A673 (cell line): ENCODE measurements around the gene IMMP2L. TPM values are rescaled to one million over a fixed set of nuclear protein-coding genes. Genes with fewer than 3 reads are reported as not detected.

ENCODE experiments used
- BruUV-seq: library from RNA; stranded (reverse); fragments of 400-500 nt; replicated peaks from 2 replicates; lab custom pipeline; 2021; lab: Mats Ljungman, UMichigan
- CTCF ChIA-PET: fragments of 300-600 bp; sonication (Branson Sonifier 250); formaldehyde crosslinking; loops from one replicate; lab custom pipeline; 2022; ENCODE audit warnings: antibody characterized with exemption; lab: Charles Lee
- POLR2A ChIA-PET: fragments of 300-600 bp; sonication (Branson Sonifier 250); formaldehyde crosslinking; loops from one replicate; lab custom pipeline; 2022; ENCODE audit warnings: antibody characterized with exemption; ENCODE audit not compliant: low non-redundant PET; lab: Charles Lee
- DNase-seq: peaks from one replicate; pipeline ENCODE4 v3.0.0-alpha.2; 2015; ENCODE audit warnings: low spot score
- H3K27ac ChIP-seq: fragments of 200-600 bp; sonication (generic); 2 replicates; pipeline ENCODE4 v1.5.1; 2016; ENCODE audit warnings: mixed run types, low read depth, mild to moderate bottlenecking, mixed read lengths, antibody characterized with exemption, low read length; ENCODE audit not compliant: poor library complexity, severe bottlenecking
- H3K27me3 ChIP-seq: fragments of 200-600 bp; sonication (generic); replicated peaks from 2 replicates; pipeline ENCODE4 v1.6.1; 2017; ENCODE audit warnings: mixed run types, low read depth, mild to moderate bottlenecking, mixed read lengths, antibody characterized with exemption, low read length; ENCODE audit not compliant: insufficient read depth, poor library complexity
- H3K36me3 ChIP-seq: fragments of 200-600 bp; sonication (generic); 2 replicates; pipeline ENCODE4 v1.6.1; 2016; ENCODE audit warnings: mixed run types, mild to moderate bottlenecking, mixed read lengths, antibody characterized with exemption, low read length; ENCODE audit not compliant: insufficient read depth, poor library complexity, severe bottlenecking
- H3K4me1 ChIP-seq: fragments of 200-600 bp; sonication (generic); 2 replicates; pipeline ENCODE4 v1.6.1; 2017; ENCODE audit warnings: mixed run types, mild to moderate bottlenecking, mixed read lengths, antibody characterized with exemption, low read length; ENCODE audit not compliant: insufficient read depth, poor library complexity, severe bottlenecking
- H3K4me3 ChIP-seq: fragments of 200-600 bp; sonication (generic); 2 replicates; pipeline ENCODE4 v1.5.1; 2016; ENCODE audit warnings: low read depth, mixed run types, mild to moderate bottlenecking, mixed read lengths, low read length; ENCODE audit not compliant: poor library complexity, severe bottlenecking
- H3K9me3 ChIP-seq: fragments of 200-600 bp; sonication (generic); 2 replicates; pipeline ENCODE4 v1.6.1; 2016; ENCODE audit warnings: mixed run types, low read depth, mild to moderate bottlenecking, mixed read lengths, antibody characterized with exemption, low read length; ENCODE audit not compliant: poor library complexity, severe bottlenecking
- EZH2 ChIP-seq: fragments of 200-600 bp; sonication (generic); IDR thresholded peaks from 2 replicates; pipeline ENCODE4 v1.6.1; 2017; ENCODE audit warnings: borderline replicate concordance, low read depth, mild to moderate bottlenecking, mixed read lengths, antibody characterized with exemption, low read length; ENCODE audit not compliant: poor library complexity, severe bottlenecking
- intact Hi-C: fragments of 100-400 bp; cut with micrococcal nuclease; formaldehyde crosslinking; loops from one replicate; pipeline ENCODE4 v1.10.0; 2022; ENCODE audit not compliant: unreplicated experiment
- total RNA-seq: library from RNA; stranded (reverse); gene quantifications from 2 replicates; pipeline ENCODE4 v1.2.3, GENCODE V29; 2021
- TF ChIP-seq, protein P1 (sequence below): fragments of 300-800, 200-600 bp; sonication (generic); conservative IDR thresholded peaks from 2 replicates; pipeline ENCODE4 v1.5.1; 2017; ENCODE audit warnings: low read depth, mild to moderate bottlenecking, antibody characterized with exemption, low read length, moderate library complexity, mixed read lengths

Gene IMMP2L
- total RNA-seq, 1 experiment from 2014 or later, result 10.0 TPM

DNA sequence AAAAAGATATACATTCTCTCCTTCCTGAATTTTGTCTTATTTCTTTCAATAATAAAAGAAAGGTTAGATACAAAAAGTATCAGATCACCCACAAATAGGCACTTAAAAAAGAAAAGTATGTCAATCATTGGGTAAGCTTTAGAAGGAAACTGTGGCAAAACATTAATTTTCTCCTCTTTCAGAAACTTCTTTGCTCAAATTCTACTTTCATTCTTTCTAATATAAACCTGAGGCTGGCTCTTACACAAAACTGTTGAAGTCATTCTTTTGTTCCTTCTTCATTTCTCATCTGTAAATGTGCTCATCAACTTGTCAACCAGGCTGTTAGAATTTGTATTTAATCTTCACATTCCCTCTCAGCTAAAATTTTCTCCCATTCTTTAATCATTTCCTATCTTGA, 346.7 kb downstream of the IMMP2L start:
- no TSS peak for BruUV-seq
- ChIA-PET POLR2A (no interaction called here), CTCF (no interaction called here)
- intact Hi-C loops, result no loop called here
- no peaks in the 10 kb centered on the region for H3K4me1 ChIP-seq
- TF ChIP-seq, protein P1, sequence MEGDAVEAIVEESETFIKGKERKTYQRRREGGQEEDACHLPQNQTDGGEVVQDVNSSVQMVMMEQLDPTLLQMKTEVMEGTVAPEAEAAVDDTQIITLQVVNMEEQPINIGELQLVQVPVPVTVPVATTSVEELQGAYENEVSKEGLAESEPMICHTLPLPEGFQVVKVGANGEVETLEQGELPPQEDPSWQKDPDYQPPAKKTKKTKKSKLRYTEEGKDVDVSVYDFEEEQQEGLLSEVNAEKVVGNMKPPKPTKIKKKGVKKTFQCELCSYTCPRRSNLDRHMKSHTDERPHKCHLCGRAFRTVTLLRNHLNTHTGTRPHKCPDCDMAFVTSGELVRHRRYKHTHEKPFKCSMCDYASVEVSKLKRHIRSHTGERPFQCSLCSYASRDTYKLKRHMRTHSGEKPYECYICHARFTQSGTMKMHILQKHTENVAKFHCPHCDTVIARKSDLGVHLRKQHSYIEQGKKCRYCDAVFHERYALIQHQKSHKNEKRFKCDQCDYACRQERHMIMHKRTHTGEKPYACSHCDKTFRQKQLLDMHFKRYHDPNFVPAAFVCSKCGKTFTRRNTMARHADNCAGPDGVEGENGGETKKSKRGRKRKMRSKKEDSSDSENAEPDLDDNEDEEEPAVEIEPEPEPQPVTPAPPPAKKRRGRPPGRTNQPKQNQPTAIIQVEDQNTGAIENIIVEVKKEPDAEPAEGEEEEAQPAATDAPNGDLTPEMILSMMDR, result no peak
- no peak for TF ChIP-seq EZH2
- DNase-seq, result no peak
- no peaks in the 10 kb centered on the region for H3K9me3 ChIP-seq
- H3K36me3 ChIP-seq, result no peaks in the 10 kb centered on the region
- no peaks in the 10 kb centered on the region for H3K27me3 ChIP-seq
- no peak overlapping the region for H3K27ac ChIP-seq
- H3K4me3 ChIP-seq, result no peak overlapping the region

- DNase-seq, result no peak
- H3K4me1 ChIP-seq, result no peaks in the 10 kb centered on the region
- no peaks in the 10 kb centered on the region for H3K9me3 ChIP-seq
- no peak overlapping the region for H3K27ac ChIP-seq
- no peaks in the 10 kb centered on the region for H3K27me3 ChIP-seq
- ChIA-PET CTCF (no interaction called here), POLR2A (interaction anchor here (0.9 kb wide), 1 partner anchor 1294 kb away, joined by 3 read pairs; no protein-coding TSS in a partner anchor)
- no peak overlapping the region for H3K4me3 ChIP-seq
- no peaks in the 10 kb centered on the region for H3K36me3 ChIP-seq
- intact Hi-C loops, result no loop called here
- TF ChIP-seq, protein P1, result no peak
- TF ChIP-seq EZH2, result no peak
- BruUV-seq, result no TSS peak
Observed at GRCh38 chr7:111212857-111213523, 349.3 kb downstream of the IMMP2L start.

DNA sequence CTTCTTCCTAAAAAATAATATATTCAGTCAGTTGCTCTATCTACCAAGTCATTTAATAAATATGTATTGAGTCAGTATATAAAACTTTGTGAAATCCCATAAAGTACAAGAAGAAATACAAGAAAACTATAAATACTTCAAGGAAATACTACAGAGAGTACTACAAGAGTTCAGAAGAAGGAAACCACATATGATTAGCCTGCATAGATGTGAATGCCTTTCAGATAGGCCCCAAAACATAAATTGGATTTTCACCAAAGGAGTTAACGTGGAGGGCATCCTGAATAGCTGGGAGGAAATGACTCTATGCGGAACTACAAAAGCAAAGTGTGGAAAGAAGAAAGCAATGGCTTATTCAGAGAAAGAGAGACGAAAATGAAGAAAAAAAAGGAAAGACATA, 351.3 kb downstream of the IMMP2L start:
- CTCF ChIA-PET, result no interaction called here
- no peaks in the 10 kb centered on the region for H3K36me3 ChIP-seq
- POLR2A ChIA-PET, result no interaction called here
- H3K4me1 ChIP-seq, result no peaks in the 10 kb centered on the region
- no peak for TF ChIP-seq EZH2
- TF ChIP-seq, protein P1, result no peak
- intact Hi-C loops, result no loop called here
- BruUV-seq, result no TSS peak
- no peak overlapping the region for H3K4me3 ChIP-seq
- DNase-seq, result no peak
- no peaks in the 10 kb centered on the region for H3K27me3 ChIP-seq
- H3K9me3 ChIP-seq, result no peaks in the 10 kb centered on the region
- no peak overlapping the region for H3K27ac ChIP-seq
